ENCODE data around the gene CRYGC.

- TF ChIP-seq CTCF (IDR thresholded peaks at IDR 0.05; ENCODE audit: poor library complexity), result no peak
- TF ChIP-seq EZH2 (IDR thresholded peaks at IDR 0.05; ENCODE audit: borderline replicate concordance), result no peak
Measured at GRCh38 chr2:208142925-208143799, 13.5 kb upstream of the CRYGC start.
